ENCODE data around the gene TAF4.

Gene TAF4

DNA sequence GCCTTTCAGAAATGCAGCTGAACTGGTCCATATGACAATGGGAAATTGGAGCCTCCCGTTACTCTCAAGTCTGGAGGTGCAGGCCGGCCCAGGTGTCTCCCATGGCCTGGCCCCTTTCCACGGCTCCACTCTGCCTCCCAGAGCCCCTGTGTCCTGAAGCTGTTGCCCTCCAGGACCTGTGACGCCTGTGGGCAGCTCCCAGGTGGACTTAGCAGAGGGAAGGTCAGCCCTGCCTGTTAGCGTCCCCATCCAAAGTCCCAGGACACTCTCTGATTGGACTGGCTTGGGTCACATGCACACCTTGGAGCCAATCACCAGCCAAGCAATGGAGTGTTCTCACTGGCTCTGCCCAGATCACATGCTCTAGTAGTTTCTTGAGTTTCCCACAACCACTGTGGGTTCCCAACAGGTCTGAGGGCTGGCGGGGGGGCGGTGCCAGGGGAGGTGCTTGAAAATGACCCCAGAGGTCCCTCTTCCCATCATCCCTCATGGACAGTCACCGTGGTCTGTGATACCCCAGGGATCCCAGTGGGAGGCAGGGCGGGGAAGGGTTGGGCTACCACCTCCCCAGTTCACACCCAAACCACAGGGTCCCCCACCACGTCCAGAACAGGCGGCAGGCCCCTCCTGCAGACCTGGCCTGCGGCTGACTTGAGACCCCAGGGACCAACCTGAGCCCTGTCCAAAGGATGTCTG lies 135.6 kb downstream of the TAF4 start:
- DNase-seq (ENCODE audit: low read depth in 3 of 3), result no peak

GRCh38 chr20:61929561-61929960 lies 136.1 kb downstream of the TAF4 start:
- no peak for DNase-seq (ENCODE audit: low read depth in 3 of 3)

DNA sequence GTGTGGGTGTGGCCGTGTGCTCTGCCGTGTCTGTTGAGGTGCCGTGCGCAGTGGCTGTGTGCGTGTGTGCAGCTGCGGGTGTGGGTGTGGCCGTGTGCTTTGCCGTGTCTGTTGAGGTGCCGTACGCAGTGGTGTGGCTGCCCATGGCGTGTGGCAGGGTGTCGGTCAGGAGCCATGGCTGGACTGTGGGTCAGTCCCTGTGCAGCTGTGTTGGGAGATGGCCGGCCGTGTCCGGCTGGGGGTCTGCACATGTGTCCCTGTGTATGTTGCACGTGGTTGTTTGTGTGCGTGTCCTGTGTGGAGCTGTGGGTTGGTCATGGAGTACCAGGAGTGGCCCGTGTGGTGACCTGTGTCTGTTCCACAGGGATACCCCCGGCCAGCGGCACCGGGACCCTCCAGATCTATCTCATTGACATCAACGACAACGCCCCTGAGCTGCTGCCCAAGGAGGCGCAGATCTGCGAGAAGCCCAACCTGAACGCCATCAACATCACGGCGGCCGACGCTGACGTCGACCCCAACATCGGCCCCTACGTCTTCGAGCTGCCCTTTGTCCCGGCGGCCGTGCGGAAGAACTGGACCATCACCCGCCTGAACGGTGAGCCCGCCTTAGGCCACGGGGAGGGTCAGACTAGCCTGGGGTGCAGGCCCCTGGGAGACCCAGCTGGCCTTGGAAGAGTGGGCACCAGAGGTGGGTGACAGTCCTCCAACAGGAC lies 137.7 kb downstream of the TAF4 start:
- no peak for DNase-seq (ENCODE audit: low read depth in 3 of 3)

DNA sequence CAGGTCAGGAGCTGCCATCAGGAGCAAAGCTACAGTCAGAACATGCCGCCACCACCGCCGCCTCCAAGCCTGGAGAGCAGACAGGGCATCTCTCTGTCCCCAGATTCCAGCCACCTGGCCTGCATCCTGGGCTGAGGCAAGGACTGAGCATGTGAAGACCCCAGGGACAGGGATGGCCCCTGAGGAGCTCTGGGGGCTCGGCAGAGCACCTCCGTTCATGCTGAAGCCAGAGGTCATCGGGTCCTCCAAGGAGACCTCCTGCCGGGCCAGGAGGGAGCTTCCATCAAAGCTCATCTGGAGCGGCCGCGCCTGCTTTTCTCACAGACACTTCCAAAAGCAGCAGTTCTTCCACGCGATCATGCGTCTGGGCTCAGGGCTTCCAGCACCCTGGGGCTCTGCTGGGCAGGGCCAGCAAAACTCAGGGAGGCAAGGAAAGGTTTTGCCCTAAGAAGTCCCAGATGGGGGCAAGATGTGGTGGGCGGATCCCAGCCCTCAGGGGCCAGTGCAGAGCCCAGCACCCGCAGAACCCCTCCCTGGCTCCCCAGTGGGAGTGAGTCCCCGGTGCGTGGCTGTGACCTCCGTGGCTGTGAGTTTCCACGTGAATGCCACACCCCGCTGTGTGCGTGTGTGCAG lies 138.4 kb downstream of the TAF4 start:
- no peak for DNase-seq (ENCODE audit: low read depth in 3 of 3)

GRCh38 chr20:61926796-61927192 lies 138.9 kb downstream of the TAF4 start:
- no peak for DNase-seq (ENCODE audit: low read depth in 3 of 3)

GRCh38 chr20:61926253-61926613 lies 139.4 kb downstream of the TAF4 start:
- no peak for DNase-seq (ENCODE audit: low read depth in 3 of 3)

- no peak for DNase-seq (ENCODE audit: low read depth in 3 of 3)
Measured at GRCh38 chr20:61925555-61926252, 140.0 kb downstream of the TAF4 start.

GRCh38 chr20:61924858-61925554 lies 140.7 kb downstream of the TAF4 start:
- DNase-seq (ENCODE audit: low read depth in 3 of 3), result no peak
